NK-92 (cell line): ENCODE measurements around the gene FRMD4B.
"Not testable (repeated sequence)": the region's sequence is repeated elsewhere in the genome, so short reads cannot be mapped to it uniquely, and the experiment has no call there.

Source experiments
- DNase-seq: peaks from one replicate; lab custom pipeline; 2025; ENCODE audit not compliant: unreplicated experiment; lab: John Stamatoyannopoulos, UW

The FRMD4B gene

GRCh38 chr3:69324362-69325025 is 61.4 kb downstream of the FRMD4B start:
- no peak for DNase-seq

GRCh38 chr3:69323941-69324340 is 61.9 kb downstream of the FRMD4B start:
- DNase-seq, result no peak

GRCh38 chr3:69322512-69322911 is 63.4 kb downstream of the FRMD4B start:
- DNase-seq, result not testable (repeated sequence)

GRCh38 chr3:69322158-69322509 is 63.8 kb downstream of the FRMD4B start:
- DNase-seq, result no peak

GRCh38 chr3:69321301-69322157 is 64.4 kb downstream of the FRMD4B start:
- DNase-seq, result no peak

GRCh38 chr3:69320871-69321271 is 65.0 kb downstream of the FRMD4B start:
- DNase-seq, result no peak

- no peak for DNase-seq
Observed at GRCh38 chr3:69319652-69320051, 66.2 kb downstream of the FRMD4B start.

- DNase-seq, result no peak
Observed at GRCh38 chr3:69318410-69318809, 67.5 kb downstream of the FRMD4B start.

GRCh38 chr3:69313251-69313650 is 72.6 kb downstream of the FRMD4B start:
- no peak for DNase-seq

- DNase-seq, result no peak
Observed at GRCh38 chr3:69309814-69310213, 76.1 kb downstream of the FRMD4B start.

GRCh38 chr3:69306239-69307185 is 79.4 kb downstream of the FRMD4B start:
- no peak for DNase-seq

GRCh38 chr3:69305011-69305410 is 80.9 kb downstream of the FRMD4B start:
- no peak for DNase-seq

GRCh38 chr3:69304396-69304795 is 81.5 kb downstream of the FRMD4B start:
- no peak for DNase-seq

GRCh38 chr3:69300296-69300695 is 85.6 kb downstream of the FRMD4B start:
- DNase-seq, result no peak

GRCh38 chr3:69299344-69299743 is 86.5 kb downstream of the FRMD4B start:
- DNase-seq, result no peak

GRCh38 chr3:69297501-69297900 is 88.4 kb downstream of the FRMD4B start:
- no peak for DNase-seq

GRCh38 chr3:69296995-69297394 is 88.9 kb downstream of the FRMD4B start:
- no peak for DNase-seq

GRCh38 chr3:69294014-69294766 is 91.7 kb downstream of the FRMD4B start:
- no peak for DNase-seq

GRCh38 chr3:69292959-69293574 is 92.8 kb downstream of the FRMD4B start:
- no peak for DNase-seq

GRCh38 chr3:69292185-69292584 is 93.7 kb downstream of the FRMD4B start:
- DNase-seq, result no peak
